Activated B cell treated with CpG ODN at 0.5 μM for 24 hours (primary cell): ENCODE measurements around the gene MRPL2. TPM values are rescaled to one million over a fixed set of nuclear protein-coding genes. Genes with fewer than 3 reads are reported as not detected.

Source experiments
- ATAC-seq: fragments of 200-7000 bp; cut with Tn5 transposase; one replicate; pipeline ENCODE4 v1.10.0; 2021; ENCODE audit warnings: low read depth, mild to moderate bottlenecking, moderate library complexity
- CTCF ChIA-PET: fragments of 350-600 bp; sonication (Branson Sonifier 250); formaldehyde crosslinking; loops from one replicate; lab custom pipeline; 2021; ENCODE audit warnings: antibody characterized with exemption; lab: Charles Lee
- POLR2A ChIA-PET: fragments of 350-600 bp; sonication (Branson Sonifier 250); formaldehyde crosslinking; loops from one replicate; lab custom pipeline; 2021; ENCODE audit warnings: antibody characterized with exemption; lab: Charles Lee
- DNase-seq: peaks from one replicate; pipeline ENCODE4 v3.0.0; 2022
- H3K27ac Mint-ChIP-seq: one replicate; pipeline ENCODE4 v1.8.0; 2020; ENCODE audit warnings: mixed read lengths
- H3K27me3 Mint-ChIP-seq: one replicate; pipeline ENCODE4 v1.8.0; 2021; ENCODE audit warnings: mixed read lengths
- H3K36me3 Mint-ChIP-seq: one replicate; pipeline ENCODE4 v1.8.0; 2021; ENCODE audit warnings: low read depth, mixed read lengths
- H3K4me1 Mint-ChIP-seq: one replicate; pipeline ENCODE4 v1.8.0; 2021; ENCODE audit warnings: mixed read lengths
- H3K4me3 Mint-ChIP-seq: one replicate; pipeline ENCODE4 v1.8.0; 2020; ENCODE audit warnings: mild to moderate bottlenecking, mixed read lengths
- H3K9me3 Mint-ChIP-seq: one replicate; pipeline ENCODE4 v1.8.0; 2020; ENCODE audit warnings: mixed read lengths
- intact Hi-C: fragments of 100-400 bp; cut with micrococcal nuclease; formaldehyde crosslinking; loops from one replicate; pipeline ENCODE4 v1.15.1; 2024
- total RNA-seq: library from RNA; stranded (reverse); gene quantifications from 2 replicates; pipeline ENCODE4 v1.2.3, GENCODE V29; 2022
- TF ChIP-seq, protein P1 (sequence below): fragments of 200-600 bp; IDR thresholded peaks from one replicate; pipeline ENCODE4 v1.8.0; 2022; ENCODE audit warnings: antibody characterized with exemption, mild to moderate bottlenecking

The MRPL2 gene
- total RNA-seq, 1 donor from 2014 or later, result 43.9 TPM

GRCh38 chr6:43034190-43034525, 25.1 kb downstream of the MRPL2 start:
- Mint-ChIP-seq H3K9me3 (no peaks in the 10 kb centered on the region), H3K36me3 (peaks cover 71% of the 10 kb centered on the region), H3K27ac (no peak overlapping the region), H3K27me3 (no peaks in the 10 kb centered on the region), H3K4me1 (no peaks in the 10 kb centered on the region), H3K4me3 (no peak overlapping the region)
- ATAC-seq (no peak), DNase-seq (no peak)
- TF ChIP-seq, protein P1, sequence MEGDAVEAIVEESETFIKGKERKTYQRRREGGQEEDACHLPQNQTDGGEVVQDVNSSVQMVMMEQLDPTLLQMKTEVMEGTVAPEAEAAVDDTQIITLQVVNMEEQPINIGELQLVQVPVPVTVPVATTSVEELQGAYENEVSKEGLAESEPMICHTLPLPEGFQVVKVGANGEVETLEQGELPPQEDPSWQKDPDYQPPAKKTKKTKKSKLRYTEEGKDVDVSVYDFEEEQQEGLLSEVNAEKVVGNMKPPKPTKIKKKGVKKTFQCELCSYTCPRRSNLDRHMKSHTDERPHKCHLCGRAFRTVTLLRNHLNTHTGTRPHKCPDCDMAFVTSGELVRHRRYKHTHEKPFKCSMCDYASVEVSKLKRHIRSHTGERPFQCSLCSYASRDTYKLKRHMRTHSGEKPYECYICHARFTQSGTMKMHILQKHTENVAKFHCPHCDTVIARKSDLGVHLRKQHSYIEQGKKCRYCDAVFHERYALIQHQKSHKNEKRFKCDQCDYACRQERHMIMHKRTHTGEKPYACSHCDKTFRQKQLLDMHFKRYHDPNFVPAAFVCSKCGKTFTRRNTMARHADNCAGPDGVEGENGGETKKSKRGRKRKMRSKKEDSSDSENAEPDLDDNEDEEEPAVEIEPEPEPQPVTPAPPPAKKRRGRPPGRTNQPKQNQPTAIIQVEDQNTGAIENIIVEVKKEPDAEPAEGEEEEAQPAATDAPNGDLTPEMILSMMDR, result no peak
- ChIA-PET CTCF (no interaction called here), POLR2A (no interaction called here)
- intact Hi-C loops, result no loop called here

- no peak for DNase-seq
- no peak overlapping the region for H3K27ac Mint-ChIP-seq
- ChIA-PET POLR2A (interaction anchor here (0.8 to 1.0 kb wide), 2 partner anchors 19 to 22 kb away, joined by 3 to 4 read pairs; partner anchors contain the start of gene KLHDC3), CTCF (no interaction called here)
- no peaks in the 10 kb centered on the region for H3K9me3 Mint-ChIP-seq
- TF ChIP-seq, protein P1, result no peak
- intact Hi-C loops, result no loop called here
- no peak for ATAC-seq
- H3K4me1 Mint-ChIP-seq, result no peaks in the 10 kb centered on the region
- H3K4me3 Mint-ChIP-seq, result no peak overlapping the region
- H3K36me3 Mint-ChIP-seq, result peaks cover 72% of the 10 kb centered on the region
- H3K27me3 Mint-ChIP-seq, result no peaks in the 10 kb centered on the region
These were observed 25.6 kb downstream of the MRPL2 start for GRCh38 chr6:43033496-43034189.

DNA sequence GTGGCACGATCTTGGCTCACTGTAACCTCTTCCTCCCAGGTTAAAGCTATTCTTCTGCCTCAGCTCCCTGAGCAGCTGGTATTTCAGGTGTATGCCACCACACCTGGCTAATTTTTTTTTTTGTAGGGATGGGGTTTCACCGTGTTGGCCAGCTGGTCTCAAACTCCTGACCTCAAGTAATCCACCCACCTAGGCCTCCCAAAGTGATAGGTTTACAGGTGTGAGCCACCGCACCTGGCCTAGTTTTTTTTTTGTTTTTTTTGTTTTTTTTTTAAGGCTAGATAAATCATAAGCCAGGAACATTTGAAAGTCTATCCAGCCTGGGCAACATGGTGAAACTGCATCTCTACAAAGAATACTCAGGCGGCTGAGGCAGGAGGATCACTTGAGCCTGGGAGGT, 26.9 kb downstream of the MRPL2 start:
- intact Hi-C loops, result no loop called here
- Mint-ChIP-seq H3K4me1 (no peaks in the 10 kb centered on the region), H3K4me3 (no peak overlapping the region), H3K27ac (no peak overlapping the region), H3K27me3 (no peaks in the 10 kb centered on the region), H3K36me3 (peaks cover 72% of the 10 kb centered on the region), H3K9me3 (no peaks in the 10 kb centered on the region)
- ChIA-PET CTCF (no interaction called here), POLR2A (interaction anchor here (0.6 to 1.0 kb wide), 2 partner anchors 18 to 110 kb away, joined by 4 read pairs; partner anchors contain the start of gene KLHDC3)
- no peak for ATAC-seq
- no peak for DNase-seq
- TF ChIP-seq, protein P1, result no peak

DNA sequence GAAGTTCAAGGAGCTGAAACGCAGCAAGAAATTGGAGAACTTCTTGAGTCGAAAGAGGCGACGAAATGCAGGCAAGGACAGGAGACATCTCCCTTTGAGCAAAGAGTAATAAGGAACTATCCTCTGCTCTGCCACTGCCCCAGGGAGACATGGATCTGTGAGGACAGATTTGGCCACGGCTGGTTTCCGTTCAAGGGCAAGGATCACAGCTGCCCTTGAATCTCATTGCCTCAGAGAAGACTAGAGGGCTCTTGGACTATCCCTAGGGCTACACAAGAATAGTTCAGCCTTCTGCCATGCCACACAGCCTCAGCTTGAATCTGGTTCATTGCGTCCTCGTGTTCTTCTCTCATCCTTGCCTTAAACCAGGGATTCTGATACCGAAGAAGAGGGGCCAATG, 30.1 kb downstream of the MRPL2 start:
- peaks cover 4% of the 10 kb centered on the region for H3K4me1 Mint-ChIP-seq
- no peak overlapping the region for H3K4me3 Mint-ChIP-seq
- H3K36me3 Mint-ChIP-seq, result peaks cover 72% of the 10 kb centered on the region
- TF ChIP-seq, protein P1, result no peak
- ChIA-PET POLR2A (no interaction called here), CTCF (no interaction called here)
- ATAC-seq (no peak), DNase-seq (no peak)
- H3K9me3 Mint-ChIP-seq, result no peaks in the 10 kb centered on the region
- intact Hi-C loops, result no loop called here
- H3K27me3 Mint-ChIP-seq, result no peaks in the 10 kb centered on the region
- no peak overlapping the region for H3K27ac Mint-ChIP-seq

DNA sequence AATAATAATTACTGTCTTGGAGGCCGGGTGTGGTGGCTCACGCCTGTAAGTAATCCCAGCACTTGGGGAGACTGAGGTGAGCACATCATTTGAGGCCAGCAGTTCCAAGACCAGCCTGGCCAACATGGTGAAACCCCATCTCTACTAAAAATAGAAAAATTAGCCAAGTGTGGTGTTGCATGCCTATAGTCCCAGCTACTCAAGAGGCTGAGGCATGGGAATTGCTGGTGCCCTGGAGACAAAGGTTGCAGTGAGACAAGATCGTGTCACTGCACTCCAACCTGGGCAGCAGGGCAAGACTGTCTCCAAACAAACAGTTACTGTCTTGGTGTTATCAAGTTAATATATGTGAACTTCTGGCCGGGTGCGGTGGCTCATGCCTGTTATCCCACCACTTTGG, 32.9 kb downstream of the MRPL2 start:
- Mint-ChIP-seq H3K27me3 (no peaks in the 10 kb centered on the region), H3K27ac (no peak overlapping the region), H3K36me3 (peaks cover 61% of the 10 kb centered on the region), H3K4me3 (no peak overlapping the region), H3K9me3 (no peaks in the 10 kb centered on the region), H3K4me1 (peaks cover 10% of the 10 kb centered on the region)
- TF ChIP-seq, protein P1, result no peak
- no peak for ATAC-seq
- ChIA-PET POLR2A (no interaction called here), CTCF (no interaction called here)
- no peak for DNase-seq
- intact Hi-C loops, result no loop called here
